SK-N-SH treated with all-trans-retinoic acid at 6 μM for 48 hours (cell line): ENCODE results near the gene PPP6R2.

ENCODE experiments used
- ARNTL ChIP-seq: fragments of 450-650 bp; formaldehyde crosslinking; IDR thresholded peaks from 2 replicates; pipeline ENCODE4 v1.5.0; 2020; ENCODE audit warnings: low read depth, mild to moderate bottlenecking, moderate library complexity, borderline replicate concordance
- BACH2 ChIP-seq: fragments of 250-450 bp; sonication (Bioruptor Pico); IDR thresholded peaks from 2 replicates; pipeline ENCODE4 v1.9.0; 2021; ENCODE audit warnings: mild to moderate bottlenecking, borderline replicate concordance
- ISL1 ChIP-seq: fragments of 250-450 bp; sonication (Bioruptor Pico); IDR thresholded peaks from 2 replicates; pipeline ENCODE4 v2.1.2; 2022; ENCODE audit warnings: mild to moderate bottlenecking, moderate library complexity
- PATZ1 ChIP-seq: fragments of 250-450 bp; sonication (Bioruptor Pico); IDR thresholded peaks from 2 replicates; pipeline ENCODE4 v1.8.0; 2020; ENCODE audit warnings: mild to moderate bottlenecking, moderate library complexity, borderline replicate concordance
- PPARA ChIP-seq: fragments of 250-450 bp; sonication (Bioruptor Pico); IDR thresholded peaks from 2 replicates; pipeline ENCODE4 v1.5.0; 2020; ENCODE audit warnings: mild to moderate bottlenecking, borderline replicate concordance
- RARB ChIP-seq: fragments of 250-450 bp; sonication (Bioruptor Pico); IDR thresholded peaks from 2 replicates; pipeline ENCODE4 v1.8.0; 2021; ENCODE audit warnings: mild to moderate bottlenecking, moderate library complexity
- SNAI2 ChIP-seq: fragments of 250-450 bp; sonication (Bioruptor Pico); IDR thresholded peaks from 2 replicates; pipeline ENCODE4 v1.5.0; 2020; ENCODE audit warnings: mild to moderate bottlenecking, moderate library complexity
- TOX ChIP-seq: fragments of 250-450 bp; sonication (Bioruptor Pico); IDR thresholded peaks from 2 replicates; pipeline ENCODE4 v1.8.0; 2021; ENCODE audit warnings: mild to moderate bottlenecking, moderate library complexity, borderline replicate concordance
- ZFP3 ChIP-seq: fragments of 250-450 bp; sonication (Bioruptor Pico); IDR thresholded peaks from 2 replicates; pipeline ENCODE4 v1.5.0; 2020; ENCODE audit warnings: mild to moderate bottlenecking, moderate library complexity
- ZNF565 ChIP-seq: fragments of 450-650 bp; formaldehyde crosslinking; conservative IDR thresholded peaks from 2 replicates; pipeline ENCODE4 v1.5.0; 2020; ENCODE audit warnings: low read depth, mild to moderate bottlenecking, moderate library complexity
- TF ChIP-seq, protein P1 (sequence below): fragments of 250-450 bp; sonication (Bioruptor Pico); IDR thresholded peaks from 2 replicates; pipeline ENCODE4 v1.8.0; 2021; ENCODE audit warnings: low read depth, mild to moderate bottlenecking, moderate library complexity, borderline replicate concordance

DNA sequence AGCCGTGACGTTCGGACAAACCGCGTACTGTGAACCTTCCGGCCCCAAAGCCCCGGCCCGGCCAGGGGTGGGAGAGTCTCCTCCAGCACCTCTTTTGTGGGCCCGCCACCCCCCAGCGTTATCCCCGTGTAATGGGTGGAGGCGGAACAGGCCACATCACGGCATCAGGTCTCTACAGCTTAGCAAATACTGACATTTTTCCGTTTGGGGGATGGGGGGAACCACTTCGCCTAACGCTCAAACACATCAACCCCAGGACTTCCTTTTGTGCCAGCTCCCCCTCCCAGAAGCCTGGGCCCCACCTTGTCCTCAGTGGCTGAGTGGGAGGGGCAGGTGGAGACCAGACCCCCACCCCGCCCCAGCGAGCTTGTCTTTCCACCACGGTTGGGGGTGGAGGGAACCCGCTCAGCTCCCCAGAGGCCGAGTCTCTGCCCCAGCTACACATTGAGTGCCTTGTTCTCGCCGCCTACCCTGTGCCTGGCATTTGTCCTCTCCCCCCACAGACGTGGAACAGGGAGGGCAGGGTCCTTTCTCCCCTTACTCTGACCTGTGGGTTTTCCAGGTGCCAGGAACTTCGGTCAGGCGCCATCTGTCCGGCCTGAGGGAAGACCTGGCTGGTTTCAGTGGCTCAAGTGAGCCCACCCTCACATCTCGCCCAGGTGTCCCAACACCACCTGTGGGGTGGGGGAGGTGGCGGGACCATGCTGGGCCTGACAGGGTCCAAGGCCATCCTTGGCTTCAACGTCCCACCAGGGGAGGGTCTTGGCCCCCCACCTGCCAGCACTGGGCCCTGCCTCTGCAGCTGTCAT is 102.1 kb downstream of the PPP6R2 start:
- TF ChIP-seq SNAI2 (CRISPR knock-in tag), result no peak
- TF ChIP-seq TOX (CRISPR knock-in tag), result no peak
- no peak for TF ChIP-seq PATZ1 (CRISPR knock-in tag)
- TF ChIP-seq RARB (CRISPR knock-in tag), result no peak
- no peak for TF ChIP-seq BACH2 (CRISPR knock-in tag)
- no peak for TF ChIP-seq ZFP3 (CRISPR knock-in tag)
- no peak for TF ChIP-seq ARNTL
- TF ChIP-seq PPARA (CRISPR knock-in tag), result no peak
- TF ChIP-seq, protein P1, sequence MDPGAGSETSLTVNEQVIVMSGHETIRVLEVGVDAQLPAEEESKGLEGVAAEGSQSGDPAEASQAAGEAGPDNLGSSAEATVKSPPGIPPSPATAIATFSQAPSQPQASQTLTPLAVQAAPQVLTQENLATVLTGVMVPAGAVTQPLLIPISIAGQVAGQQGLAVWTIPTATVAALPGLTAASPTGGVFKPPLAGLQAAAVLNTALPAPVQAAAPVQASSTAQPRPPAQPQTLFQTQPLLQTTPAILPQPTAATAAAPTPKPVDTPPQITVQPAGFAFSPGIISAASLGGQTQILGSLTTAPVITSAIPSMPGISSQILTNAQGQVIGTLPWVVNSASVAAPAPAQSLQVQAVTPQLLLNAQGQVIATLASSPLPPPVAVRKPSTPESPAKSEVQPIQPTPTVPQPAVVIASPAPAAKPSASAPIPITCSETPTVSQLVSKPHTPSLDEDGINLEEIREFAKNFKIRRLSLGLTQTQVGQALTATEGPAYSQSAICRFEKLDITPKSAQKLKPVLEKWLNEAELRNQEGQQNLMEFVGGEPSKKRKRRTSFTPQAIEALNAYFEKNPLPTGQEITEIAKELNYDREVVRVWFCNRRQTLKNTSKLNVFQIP (CRISPR knock-in tag), result no peak
- no peak for TF ChIP-seq ZNF565
- TF ChIP-seq ISL1 (CRISPR knock-in tag), result no peak
